Subcutaneous preadipocyte (primary cell): Measurements from ENCODE around the gene FEZ2. TPM values are rescaled to one million over a fixed set of nuclear protein-coding genes. Genes with fewer than 3 reads are reported as not detected.

Experiments
- total RNA-seq: library from RNA; depleted of rRNA; stranded (reverse); fragments of >200 nt; gene quantifications from 2 replicates; pipeline ENCODE4 v1.2.3, GENCODE V29; 2012

The FEZ2 gene, protein sequence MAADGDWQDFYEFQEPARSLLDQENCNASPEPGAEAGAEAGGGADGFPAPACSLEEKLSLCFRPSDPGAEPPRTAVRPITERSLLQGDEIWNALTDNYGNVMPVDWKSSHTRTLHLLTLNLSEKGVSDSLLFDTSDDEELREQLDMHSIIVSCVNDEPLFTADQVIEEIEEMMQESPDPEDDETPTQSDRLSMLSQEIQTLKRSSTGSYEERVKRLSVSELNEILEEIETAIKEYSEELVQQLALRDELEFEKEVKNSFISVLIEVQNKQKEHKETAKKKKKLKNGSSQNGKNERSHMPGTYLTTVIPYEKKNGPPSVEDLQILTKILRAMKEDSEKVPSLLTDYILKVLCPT
- total RNA-seq: 39.3 and 50.4 TPM in 2 replicates

DNA sequence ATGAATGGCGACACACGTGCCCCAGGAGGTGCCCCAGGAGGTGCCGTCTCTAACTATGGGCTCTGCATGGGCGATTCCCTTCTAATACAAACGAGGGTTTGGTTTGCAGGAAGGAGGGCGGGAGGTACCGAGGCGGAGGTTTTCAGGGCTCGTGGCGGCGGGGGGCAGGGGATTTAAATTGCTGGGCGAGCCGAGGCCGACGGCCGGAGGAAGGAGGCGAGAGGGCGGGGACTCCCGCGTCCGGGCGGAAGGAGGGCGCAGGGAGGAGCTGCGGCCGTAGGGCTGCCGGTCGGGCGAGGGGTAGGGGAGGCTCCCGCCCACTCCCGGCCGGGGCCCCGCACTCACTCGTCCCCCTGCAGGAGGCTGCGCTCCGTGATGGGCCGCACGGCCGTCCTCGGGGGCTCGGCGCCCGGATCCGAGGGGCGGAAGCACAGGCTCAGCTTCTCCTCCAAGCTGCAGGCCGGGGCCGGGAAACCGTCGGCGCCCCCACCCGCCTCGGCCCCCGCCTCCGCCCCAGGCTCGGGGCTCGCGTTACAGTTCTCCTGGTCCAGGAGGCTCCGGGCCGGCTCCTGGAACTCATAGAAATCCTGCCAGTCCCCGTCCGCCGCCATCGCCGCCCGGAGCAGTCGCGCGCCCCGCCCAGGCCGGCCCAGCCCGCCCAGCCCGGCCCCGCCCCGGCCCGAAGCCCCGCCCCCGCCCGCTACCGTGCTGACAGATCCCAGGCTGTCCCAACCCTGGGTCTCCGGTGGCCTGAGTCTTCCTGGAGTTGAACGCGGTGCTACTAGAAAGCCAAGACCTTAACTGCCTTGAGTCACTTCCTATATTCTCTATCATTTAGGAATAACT, at the start of gene FEZ2:
TSS of gene FEZ2 (minus strand) at position 637 of the 846 bp plus-strand sequence. CDS start at position 611, 26 bp downstream.

Other genes with a start within 250 kb of the FEZ2 start
- 47.8 and 144 TPM in 2 replicates for gene CRIM1, start 242.4 kb downstream of the FEZ2 start, total RNA-seq
- 8.8 and 11.8 TPM in 2 replicates for gene VIT, start 98.5 kb upstream of the FEZ2 start, total RNA-seq